GM13977 (cell line): Measurements from ENCODE around the gene AUTS2.

Source experiments
- DNase-seq: peaks from one replicate; pipeline ENCODE4 v3.0.0; 2012; ENCODE audit warnings: low spot score
- CTCF ChIP-seq: IDR thresholded peaks from 2 replicates; pipeline ENCODE4 v1.5.1; 2012; ENCODE audit warnings: mild to moderate bottlenecking, control low read depth; ENCODE audit not compliant: insufficient read depth; ENCODE audit errors: extremely low read depth, missing control alignments
- in situ Hi-C: fragments of 300-500 bp; cut with MboI; formaldehyde crosslinking; loops from one replicate; pipeline ENCODE4 v1.12.0; 2022; ENCODE audit warnings: low sequenced_read_pairs, low pct_unique_long_range_greater_than_20kb, mixed read lengths, inconsistent platforms; ENCODE audit not compliant: unreplicated experiment

AUTS2 gene

GRCh38 chr7:70034999-70035398 is 436.7 kb downstream of the AUTS2 start:
- TF ChIP-seq CTCF = no peak
- in situ Hi-C loops = no loop called here
- DNase-seq = no peak

GRCh38 chr7:70035519-70035918 is 437.2 kb downstream of the AUTS2 start:
- no peak for DNase-seq
- no peak for TF ChIP-seq CTCF
- in situ Hi-C loops = no loop called here

- no peak for TF ChIP-seq CTCF
- in situ Hi-C loops = no loop called here
- DNase-seq = no peak
These were observed 437.7 kb downstream of the AUTS2 start for GRCh38 chr7:70035955-70036354.

GRCh38 chr7:70036695-70037094 is 438.4 kb downstream of the AUTS2 start:
- in situ Hi-C loops = no loop called here
- TF ChIP-seq CTCF = no peak
- DNase-seq = no peak

GRCh38 chr7:70037171-70037933 is 439.1 kb downstream of the AUTS2 start:
- DNase-seq = no peak
- in situ Hi-C loops = no loop called here
- no peak for TF ChIP-seq CTCF

- no peak for TF ChIP-seq CTCF
- DNase-seq = no peak
- in situ Hi-C loops = no loop called here
These were observed 441.8 kb downstream of the AUTS2 start for GRCh38 chr7:70040051-70040450.
